HepG2 (cell line): ENCODE measurements around the gene FNDC3B. TPM values are rescaled to one million over a fixed set of nuclear protein-coding genes. Genes with fewer than 3 reads are reported as not detected.
A peak's percentile ranks its signal among the peaks of the same experiment; 100 is the strongest.

Experiments
- ATAC-seq: fragments of 200-7000 bp; cut with Tn5 transposase; 3 replicates; pipeline ENCODE4 v1.9.1; 2020; ENCODE audit warnings: mild to moderate bottlenecking, moderate library complexity
- BruUV-seq: library from RNA; stranded (reverse); fragments of 400-500 nt; replicated peaks from 2 replicates; lab custom pipeline; 2021; lab: Mats Ljungman, UMichigan
- CTCF ChIA-PET: fragments of 300-600 bp; formaldehyde crosslinking; extraction: SDS; loops from one replicate; lab custom pipeline; 2021; ENCODE audit warnings: low total read pairs, inconsistent platforms, low intra/inter-chr PET ratio; lab: Yijun Ruan, JAX
- POLR2A ChIA-PET: fragments of 350-600 bp; sonication (Branson Sonifier 250); formaldehyde crosslinking; loops from one replicate; lab custom pipeline; 2020; ENCODE audit warnings: antibody characterized with exemption, inconsistent platforms; lab: Yijun Ruan, JAX
- DNase-seq: peaks from one replicate; pipeline ENCODE4 v3.0.0-alpha.2; 2015; ENCODE audit warnings: low spot score
- FAIRE-seq: peaks from 3 replicates; lab custom pipeline; 2011; peaks lifted over from hg19 to GRCh38; lab: Jason Lieb, UNC
- H2AFZ ChIP-seq: one replicate; pipeline ENCODE4 v1.6.1; 2011; ENCODE audit warnings: low read length, inconsistent platforms
- H3K27ac ChIP-seq: fragments of 300-600 bp; 3 replicates; pipeline ENCODE4 v1.8.0; 2011; ENCODE audit warnings: mixed run types, mild to moderate bottlenecking, mixed read lengths, low read length, inconsistent platforms; ENCODE audit not compliant: insufficient read depth; ENCODE audit errors: extremely low read length
- H3K27me3 ChIP-seq, 2 experiments: fragments of 200-600 bp in 1 of 2; 2 replicates in 1 of 2; 3 replicates in 1 of 2; pipeline versions ENCODE4 v1.6.0 to v1.8.0; 2011; ENCODE audit warnings: low read length in 2 of 2, mild to moderate bottlenecking in 2 of 2, moderate library complexity in 2 of 2, inconsistent platforms in 1 of 2; ENCODE audit not compliant: insufficient read depth in 2 of 2, control insufficient read depth in 1 of 2
- H3K36me3 ChIP-seq, 2 experiments: fragments of 200-600 bp in 1 of 2; replicated peaks in 1 of 2; 2 replicates in 1 of 2; 3 replicates in 1 of 2; pipeline versions ENCODE4 v1.5.1 to v1.8.0; 2011; ENCODE audit warnings: low read length in 2 of 2, inconsistent platforms in 1 of 2; ENCODE audit not compliant: insufficient read depth in 2 of 2, control insufficient read depth in 1 of 2
- H3K4me1 ChIP-seq: 2 replicates; pipeline ENCODE4 v1.5.1; 2012; ENCODE audit warnings: low read length, inconsistent platforms; ENCODE audit not compliant: insufficient read depth
- H3K4me2 ChIP-seq: 2 replicates; pipeline ENCODE4 v1.6.0; 2011; ENCODE audit warnings: low read depth, low read length, inconsistent platforms
- H3K4me3 ChIP-seq, 3 experiments: fragments of 200-600 bp in 1 of 3; sonication (generic), shearing (Covaris generic) in 1 of 3; replicated peaks in 1 of 3; 2 replicates each; pipeline ENCODE4 v1.5.1; 2011 to 2016; ENCODE audit warnings: low read length in 3 of 3, inconsistent platforms in 2 of 3, low read depth in 2 of 3, mild to moderate bottlenecking in 2 of 3, control low read depth in 1 of 3, mixed read lengths in 1 of 3; ENCODE audit not compliant: insufficient read depth in 1 of 3
- H3K79me2 ChIP-seq: one replicate; pipeline ENCODE4 v1.6.1; 2011; ENCODE audit warnings: low read length, inconsistent platforms; ENCODE audit not compliant: insufficient read depth
- H3K9ac ChIP-seq: 2 replicates; pipeline ENCODE4 v1.6.0; 2011; ENCODE audit warnings: mild to moderate bottlenecking, low read depth, low read length, inconsistent platforms; ENCODE audit not compliant: insufficient read depth
- H3K9me3 ChIP-seq: 2 replicates; pipeline ENCODE4 v1.5.1; 2012; ENCODE audit warnings: mild to moderate bottlenecking, low read length
- H4K20me1 ChIP-seq: 2 replicates; pipeline ENCODE4 v1.6.0; 2011; ENCODE audit warnings: inconsistent platforms, mild to moderate bottlenecking, low read length, moderate library complexity; ENCODE audit not compliant: insufficient read depth
- AGO2 ChIP-seq: fragments of 200-400 bp; formaldehyde crosslinking; optimal IDR thresholded peaks from 2 replicates; pipeline ENCODE3; 2017; ENCODE audit warnings: mild to moderate bottlenecking, low read depth, low read length, moderate library complexity
- ETV6 ChIP-seq: sonication (generic); formaldehyde crosslinking; conservative IDR thresholded peaks from 2 replicates; pipeline ENCODE4 v1.4.0; 2020; ENCODE audit warnings: missing genetic modification reagents
- JUN ChIP-seq: sonication (generic); formaldehyde crosslinking; IDR thresholded peaks from 2 replicates; pipeline ENCODE4 v1.4.0; 2020; ENCODE audit warnings: mild to moderate bottlenecking, missing genetic modification reagents
- MAFF ChIP-seq: IDR thresholded peaks from 2 replicates; pipeline ENCODE4 v1.6.1; 2011; ENCODE audit warnings: low read depth, low read length, improper control_type of control experiment
- POLR2A ChIP-seq, 2 experiments: IDR thresholded peaks; 2 replicates each; pipeline ENCODE4 v1.6.1; 2011; ENCODE audit warnings: low read depth in 2 of 2, low read length in 2 of 2, mild to moderate bottlenecking in 1 of 2, moderate library complexity in 1 of 2; ENCODE audit not compliant: insufficient read depth in 1 of 2
- POLR2AphosphoS2 ChIP-seq: IDR thresholded peaks from 2 replicates; pipeline ENCODE4 v1.6.1; 2011; ENCODE audit warnings: low read depth, low read length, improper control_type of control experiment
- POLR2G ChIP-seq: fragments of 200-400 bp; formaldehyde crosslinking; IDR thresholded peaks from 2 replicates; pipeline ENCODE4 v1.6.1; 2018; ENCODE audit warnings: mild to moderate bottlenecking, low read depth, low read length, moderate library complexity
- RBM22 ChIP-seq: fragments of 200-400 bp; formaldehyde crosslinking; optimal IDR thresholded peaks from 2 replicates; pipeline ENCODE3; 2017; ENCODE audit warnings: mild to moderate bottlenecking, low read length, moderate library complexity
- ZFYVE20 ChIP-seq: sonication (generic); formaldehyde crosslinking; IDR thresholded peaks from 2 replicates; pipeline ENCODE4 v1.8.0; 2023; ENCODE audit warnings: low read depth, mild to moderate bottlenecking, moderate library complexity, missing genetic modification reagents, borderline replicate concordance
- ZNF256 ChIP-seq: sonication (generic); formaldehyde crosslinking; conservative IDR thresholded peaks from 2 replicates; pipeline ENCODE4 v1.4.0; 2020; ENCODE audit warnings: missing genetic modification reagents
- ZNF354B ChIP-seq: sonication (generic); formaldehyde crosslinking; IDR thresholded peaks from 2 replicates; pipeline ENCODE4 v1.8.0; 2022; ENCODE audit warnings: mild to moderate bottlenecking, missing genetic modification reagents
- ZNF572 ChIP-seq: sonication (generic); formaldehyde crosslinking; IDR thresholded peaks from 2 replicates; pipeline ENCODE4 v1.5.1; 2020; ENCODE audit warnings: mild to moderate bottlenecking, missing genetic modification reagents
- ZNF747 ChIP-seq: sonication (generic); formaldehyde crosslinking; IDR thresholded peaks from 2 replicates; pipeline ENCODE4 v1.8.1; 2023; ENCODE audit warnings: missing genetic modification reagents, mild to moderate bottlenecking, borderline replicate concordance
- whole genome bisulfite sequencing: methylation state at CpG from one replicate; pipeline ENCODE4 v1.1.6; 2017; ENCODE audit warnings: low lambda C conversion rate; 5-methylcytosine and 5-hydroxymethylcytosine counted together
- in situ Hi-C: cut with HindIII; loops from 2 replicates; pipeline ENCODE4 v1.10.0; 2017; ENCODE audit warnings: low pct_unique_long_range_greater_than_20kb; ENCODE audit not compliant: extremely low pct_ligation_motif_present
- intact Hi-C: fragments of 100-400 bp; cut with micrococcal nuclease; formaldehyde crosslinking; loops from one replicate; pipeline ENCODE4 v1.10.0; 2022; ENCODE audit not compliant: unreplicated experiment
- polyA plus RNA-seq, 8 experiments: library from polyadenylated mRNA; depleted of rRNA in 3 of 8; stranded (reverse) in 7 of 8; unstranded in 1 of 8; fragments of >200 nt; fragmentation: Illumina TruSeq in 4 of 8; extraction: Trizol in 4 of 8; gene quantifications; 2 replicates each; pipeline versions ENCODE4 v1.2.1 to v1.2.3, GENCODE V29; 2011 to 2016; ENCODE audit warnings: low read depth in 4 of 8, missing spikeins in 1 of 8, mixed read lengths in 1 of 8; ENCODE audit not compliant: insufficient read depth in 1 of 8
- total RNA-seq, 5 experiments: library from RNA; depleted of rRNA; stranded (reverse); fragments of >200 nt; fragmentation: Illumina TruSeq; extraction: Trizol; gene quantifications; 2 replicates each; pipeline ENCODE4 v1.2.3, GENCODE V29; 2016; ENCODE audit warnings: low read depth in 1 of 5
- TF ChIP-seq, protein P1 (sequence below): IDR thresholded peaks from 2 replicates; pipeline ENCODE4 v1.6.1; 2016; ENCODE audit warnings: mild to moderate bottlenecking
- TF ChIP-seq, protein P2 (sequence below): sonication (generic); formaldehyde crosslinking; IDR thresholded peaks from 2 replicates; pipeline ENCODE4 v1.4.0; 2020; ENCODE audit warnings: mild to moderate bottlenecking, missing genetic modification reagents

Gene FNDC3B
- total and polyA plus RNA-seq, 2 of the 13 experiments (the other 11 are each of a cell fraction or from before 2014, with no cell fraction given) = 74.8 to 103 TPM

- FAIRE-seq = no peak
- no TSS peak for BruUV-seq
These were observed 150.7 kb downstream of the FNDC3B start for GRCh38 chr3:172189987-172190603.

DNA sequence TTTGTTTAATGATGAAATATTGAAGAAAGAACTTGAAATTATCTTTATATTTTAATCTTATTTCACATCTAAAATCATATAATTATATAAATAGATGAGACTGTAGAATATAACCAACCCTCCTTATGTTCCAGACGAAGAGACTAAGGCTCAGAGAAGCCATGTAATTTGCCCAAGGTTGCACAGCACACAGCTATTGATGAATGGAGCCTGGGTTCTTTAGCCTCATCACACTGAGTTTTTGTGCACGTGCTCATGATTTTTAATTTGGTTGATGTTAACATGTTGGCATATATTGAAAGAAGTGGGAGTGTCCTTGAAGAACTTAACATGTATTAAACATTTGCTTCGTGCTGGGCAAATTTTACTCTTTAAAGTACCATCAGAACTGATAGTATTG, 151.6 kb downstream of the FNDC3B start:
- no peak for ATAC-seq
- Histone ChIP-seq H3K4me3 (no peak overlapping the region), H2AFZ (no peak overlapping the region), H3K27me3 (no peaks in the 10 kb centered on the region), H3K4me1 (peaks cover 53% of the 10 kb centered on the region), H3K9ac (no peak overlapping the region), H3K27ac (peak overlapping the region; percentile 2), H3K9me3 (no peaks in the 10 kb centered on the region), H3K4me2 (no peak overlapping the region), H3K79me2 (peaks cover 92% of the 10 kb centered on the region), H4K20me1 (peaks cover 95% of the 10 kb centered on the region), H3K36me3 (peaks cover 10 to 44% of the 10 kb centered on the region in 2 experiments)
- POLR2A ChIA-PET = no interaction called here
- FAIRE-seq = no peak
- CTCF ChIA-PET = no interaction called here
- 92% methylated on average over 3 of the region's 3 CpGs for whole genome bisulfite sequencing
- in situ Hi-C loops = no loop called here
- intact Hi-C loops = no loop called here
- no peak for DNase-seq
- no TSS peak for BruUV-seq
- TF ChIP-seq MAFF = no peak
- TF ChIP-seq JUN = no peak
- TF ChIP-seq ZNF747 = no peak
- TF ChIP-seq ZFYVE20 (CRISPR knock-in tag) = no peak
- 0 out of 2 replicates have a peak, but pooled peaks have one; percentile 51 for TF ChIP-seq POLR2AphosphoS2
- no peak for TF ChIP-seq ETV6 (CRISPR knock-in tag)
- TF ChIP-seq, protein P1, sequence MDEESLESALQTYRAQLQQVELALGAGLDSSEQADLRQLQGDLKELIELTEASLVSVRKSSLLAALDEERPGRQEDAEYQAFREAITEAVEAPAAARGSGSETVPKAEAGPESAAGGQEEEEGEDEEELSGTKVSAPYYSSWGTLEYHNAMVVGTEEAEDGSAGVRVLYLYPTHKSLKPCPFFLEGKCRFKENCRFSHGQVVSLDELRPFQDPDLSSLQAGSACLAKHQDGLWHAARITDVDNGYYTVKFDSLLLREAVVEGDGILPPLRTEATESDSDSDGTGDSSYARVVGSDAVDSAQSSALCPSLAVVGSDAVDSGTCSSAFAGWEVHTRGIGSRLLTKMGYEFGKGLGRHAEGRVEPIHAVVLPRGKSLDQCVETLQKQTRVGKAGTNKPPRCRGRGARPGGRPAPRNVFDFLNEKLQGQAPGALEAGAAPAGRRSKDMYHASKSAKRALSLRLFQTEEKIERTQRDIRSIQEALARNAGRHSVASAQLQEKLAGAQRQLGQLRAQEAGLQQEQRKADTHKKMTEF (CRISPR knock-in tag) = no peak
- TF ChIP-seq, protein P2, sequence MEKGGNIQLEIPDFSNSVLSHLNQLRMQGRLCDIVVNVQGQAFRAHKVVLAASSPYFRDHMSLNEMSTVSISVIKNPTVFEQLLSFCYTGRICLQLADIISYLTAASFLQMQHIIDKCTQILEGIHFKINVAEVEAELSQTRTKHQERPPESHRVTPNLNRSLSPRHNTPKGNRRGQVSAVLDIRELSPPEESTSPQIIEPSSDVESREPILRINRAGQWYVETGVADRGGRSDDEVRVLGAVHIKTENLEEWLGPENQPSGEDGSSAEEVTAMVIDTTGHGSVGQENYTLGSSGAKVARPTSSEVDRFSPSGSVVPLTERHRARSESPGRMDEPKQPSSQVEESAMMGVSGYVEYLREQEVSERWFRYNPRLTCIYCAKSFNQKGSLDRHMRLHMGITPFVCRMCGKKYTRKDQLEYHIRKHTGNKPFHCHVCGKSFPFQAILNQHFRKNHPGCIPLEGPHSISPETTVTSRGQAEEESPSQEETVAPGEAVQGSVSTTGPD (CRISPR knock-in tag) = no peak
- no peak for TF ChIP-seq ZNF256

More at GRCh38 chr3:172189987-172190603, 150.7 kb downstream of the FNDC3B start:
- no peak overlapping the region for H3K4me3 ChIP-seq
- in situ Hi-C loops = no loop called here
- DNase-seq = no peak
- H3K4me2 ChIP-seq = no peak overlapping the region
- H3K36me3 ChIP-seq = peaks cover 10 to 47% of the 10 kb centered on the region in 2 experiments
- H4K20me1 ChIP-seq = peaks cover 95% of the 10 kb centered on the region
- CTCF ChIA-PET = no interaction called here
- peaks cover 92% of the 10 kb centered on the region for H3K79me2 ChIP-seq
- H3K4me1 ChIP-seq = peaks cover 46% of the 10 kb centered on the region
- H2AFZ ChIP-seq = no peak overlapping the region
- POLR2A ChIA-PET = no interaction called here
- H3K9me3 ChIP-seq = no peaks in the 10 kb centered on the region
- peak in 1 of 2 experiments; percentile 20; a peak in 1 of 4 replicates for TF ChIP-seq POLR2A (IDR thresholded peaks at IDR 0.05; ENCODE audit: insufficient read depth in 1 of 2, low read depth in 2 of 2, low read length in 2 of 2)
- TF ChIP-seq RBM22 = peak; percentile 99
- TF ChIP-seq ZNF354B (CRISPR knock-in tag) = no peak
- no peak for TF ChIP-seq ZNF572 (CRISPR knock-in tag)
- TF ChIP-seq POLR2AphosphoS2 = 0 out of 2 replicates have a peak, but pooled peaks have one; percentile 57
- peak; percentile 38 for TF ChIP-seq AGO2
- peak; percentile 39; the same call in 1 of the 2 replicates for TF ChIP-seq POLR2G
- no peak for ATAC-seq
- intact Hi-C loops = no loop called here
- no peak overlapping the region for H3K9ac ChIP-seq
- peak overlapping the region; percentile 2 for H3K27ac ChIP-seq
- no peaks in the 10 kb centered on the region for H3K27me3 ChIP-seq
- WGBS = 95% methylated on average over 7 of the region's 7 CpGs
